Liver (tissue), 9 donors: ENCODE results near the gene RAD51B. TPM values are rescaled to one million over a fixed set of nuclear protein-coding genes. Genes with fewer than 3 reads are reported as not detected.

ENCODE experiments used
- DNase-seq: peaks from one replicate; pipeline ENCODE4 v3.0.0-alpha.2; 2017; ENCODE audit warnings: low spot score
- H3K27ac ChIP-seq, 2 donors: one replicate each; pipeline ENCODE4 v1.7.0; 2013; ENCODE audit warnings: inconsistent platforms in 2 of 2, low read length in 2 of 2, control low read depth in 1 of 2, low read depth in 1 of 2, mild to moderate bottlenecking in 1 of 2
- H3K27me3 ChIP-seq, 4 donors: one replicate each; pipeline versions ENCODE4 v1.6.1 to v1.7.0; 2013; ENCODE audit warnings: low read length in 3 of 4, inconsistent platforms in 1 of 4, mild to moderate bottlenecking in 1 of 4, moderate library complexity in 1 of 4; ENCODE audit not compliant: control insufficient read depth in 4 of 4, insufficient read depth in 4 of 4
- H3K36me3 ChIP-seq, 4 donors: one replicate each; pipeline versions ENCODE4 v1.6.1 to v1.7.0; 2013; ENCODE audit warnings: low read length in 3 of 4, mild to moderate bottlenecking in 3 of 4, low read depth in 1 of 4, moderate library complexity in 1 of 4; ENCODE audit not compliant: control insufficient read depth in 4 of 4, insufficient read depth in 3 of 4
- H3K4me1 ChIP-seq, 4 donors: one replicate each; pipeline versions ENCODE4 v1.6.1 to v1.7.0; 2013; ENCODE audit warnings: low read length in 3 of 4, mild to moderate bottlenecking in 3 of 4, moderate library complexity in 1 of 4; ENCODE audit not compliant: control insufficient read depth in 4 of 4, insufficient read depth in 4 of 4
- H3K4me3 ChIP-seq, 3 donors: one replicate each; pipeline versions ENCODE4 v1.6.1 to v1.7.0; 2013; ENCODE audit warnings: low read length in 3 of 3, control low read depth in 1 of 3, low read depth in 1 of 3, mild to moderate bottlenecking in 1 of 3
- H3K9ac ChIP-seq, 2 donors: one replicate each; pipeline ENCODE4 v1.7.0; 2013; ENCODE audit warnings: low read length in 2 of 2, mild to moderate bottlenecking in 2 of 2, moderate library complexity in 2 of 2, control low read depth in 1 of 2, low read depth in 1 of 2
- H3K9me3 ChIP-seq, 4 donors: one replicate each; pipeline versions ENCODE4 v1.6.1 to v1.7.0; 2013; ENCODE audit warnings: low read length in 3 of 4; ENCODE audit not compliant: control insufficient read depth in 4 of 4
- ATF3 ChIP-seq: IDR thresholded peaks from 2 replicates; pipeline ENCODE4 v1.6.1; 2016; ENCODE audit warnings: antibody characterized with exemption
- EGR1 ChIP-seq, 2 donors: IDR thresholded peaks; 2 replicates each; pipeline ENCODE4 v1.6.1; 2016 to 2018; ENCODE audit warnings: antibody characterized with exemption in 2 of 2, low read depth in 2 of 2
- FOXA1 ChIP-seq: IDR thresholded peaks from 2 replicates; pipeline ENCODE4 v1.6.1; 2016; ENCODE audit warnings: antibody characterized with exemption
- FOXA2 ChIP-seq: IDR thresholded peaks from 2 replicates; pipeline ENCODE4 v1.6.1; 2016; ENCODE audit warnings: antibody characterized with exemption
- GABPA ChIP-seq, 2 donors: IDR thresholded peaks in 1 of 2; conservative IDR thresholded peaks in 1 of 2; 2 replicates each; pipeline ENCODE4 v1.6.1; 2016; ENCODE audit warnings: antibody characterized with exemption in 2 of 2, mild to moderate bottlenecking in 1 of 2, moderate library complexity in 1 of 2
- HNF4A ChIP-seq, 2 donors: conservative IDR thresholded peaks; 2 replicates each; pipeline ENCODE4 v1.6.1; 2016; ENCODE audit warnings: antibody characterized with exemption in 2 of 2, mild to moderate bottlenecking in 2 of 2
- MAX ChIP-seq: IDR thresholded peaks from 2 replicates; pipeline ENCODE4 v1.6.1; 2016; ENCODE audit warnings: antibody characterized with exemption
- NR2F2 ChIP-seq: IDR thresholded peaks from 2 replicates; pipeline ENCODE4 v1.6.1; 2016; ENCODE audit warnings: antibody characterized with exemption
- RAD21 ChIP-seq, 2 donors: IDR thresholded peaks; 2 replicates each; pipeline ENCODE4 v1.6.1; 2016; ENCODE audit warnings: antibody characterized with exemption in 2 of 2, mild to moderate bottlenecking in 2 of 2
- SP1 ChIP-seq: IDR thresholded peaks from 2 replicates; pipeline ENCODE4 v1.6.1; 2018; ENCODE audit warnings: antibody characterized with exemption, mild to moderate bottlenecking
- TAF1 ChIP-seq: conservative IDR thresholded peaks from 2 replicates; pipeline ENCODE4 v1.6.1; 2016; ENCODE audit warnings: antibody characterized with exemption, mild to moderate bottlenecking
- YY1 ChIP-seq: IDR thresholded peaks from 2 replicates; pipeline ENCODE4 v1.6.1; 2016; ENCODE audit warnings: antibody characterized with exemption, mild to moderate bottlenecking
- ZBTB33 ChIP-seq: IDR thresholded peaks from 2 replicates; pipeline ENCODE4 v1.6.1; 2016; ENCODE audit warnings: antibody characterized with exemption
- WGBS: extraction: QIAGEN DNeasy Blood & Tissue Kit; methylation state at CpG from one replicate; pipeline ENCODE4 v1.1.7; 2013; 5-methylcytosine and 5-hydroxymethylcytosine counted together
- polyA plus RNA-seq, 2 donors: library from polyadenylated mRNA; stranded (reverse) in 1 of 2; unstranded in 1 of 2; fragments of 200-250 nt in 1 of 2; fragments of >200 nt in 1 of 2; fragmentation: Nextera tagmentation in 1 of 2; extraction: Ambion mirVana in 1 of 2; gene quantifications; one replicate each; pipeline versions ENCODE4 v1.2.1 to v1.2.3, GENCODE V29; 2013 to 2015
- total RNA-seq, 2 donors: library from RNA; depleted of rRNA; stranded (reverse); fragments of >200 nt; gene quantifications; one replicate each; pipeline ENCODE4 v1.2.3, GENCODE V29; 2014
- donor health status: healthy.
- donor health status: healthy.
- donor health status: healthy.
- donor health status: healthy.
- donor health status: healthy.

Gene RAD51B
- total and polyA plus RNA-seq, 4 donors, result 0.81 to 12.9 (median 2.4) TPM

- TF ChIP-seq ZBTB33, result no peak
- TF ChIP-seq MAX, result no peak
- TF ChIP-seq HNF4A (conservative IDR thresholded peaks at IDR 0.05), result no peak
- no peak for TF ChIP-seq YY1
Measured at GRCh38 chr14:68238976-68239375, 419.4 kb downstream of the RAD51B start (continued).

- Histone ChIP-seq H3K9ac (peak overlapping the region in 1 of 2 donors; percentile 28), H3K9me3 (no peaks in the 10 kb centered on the region), H3K27me3 (no peaks in the 10 kb centered on the region), H3K27ac (no peak overlapping the region), H3K4me3 (no peak overlapping the region), H3K36me3 (no peaks in the 10 kb centered on the region), H3K4me1 (peaks cover 0 to 21% (median 7%) of the 10 kb centered on the region in 4 donors)
- TF ChIP-seq ATF3, result no peak
- 56% methylated on average over 9 of the region's 9 CpGs for WGBS
- DNase-seq, result no peak
Measured at GRCh38 chr14:68239988-68240771, 420.6 kb downstream of the RAD51B start.

GRCh38 chr14:68241862-68242487 is 422.4 kb downstream of the RAD51B start:
- H3K4me1 ChIP-seq, result peaks cover 5 to 18% (median 7%) of the 10 kb centered on the region in 4 donors
- no peak overlapping the region for H3K9ac ChIP-seq
- H3K9me3 ChIP-seq, result no peaks in the 10 kb centered on the region
- no peak overlapping the region for H3K27ac ChIP-seq
- TF ChIP-seq EGR1 (IDR thresholded peaks at IDR 0.05; ENCODE audit: low read depth in 2 of 2) (no peak), ZBTB33 (no peak), RAD21 (IDR thresholded peaks at IDR 0.05) (no peak), ATF3 (no peak), YY1 (no peak), TAF1 (no peak), FOXA2 (no peak), NR2F2 (no peak), SP1 (no peak), FOXA1 (no peak), GABPA (IDR thresholded peaks at IDR 0.05 in 1 of 2, conservative IDR thresholded peaks at IDR 0.05 in 1 of 2) (no peak)
- no peaks in the 10 kb centered on the region for H3K27me3 ChIP-seq
- DNase-seq, result no peak
- H3K36me3 ChIP-seq, result no peaks in the 10 kb centered on the region
- H3K4me3 ChIP-seq, result no peak overlapping the region
- WGBS, result 94% methylated on average over 6 of the region's 6 CpGs
